HG02642 (cell line): Measurements from ENCODE around the gene F10.
"Not testable (repeated sequence)": the region's sequence is repeated elsewhere in the genome, so short reads cannot be mapped to it uniquely, and the experiment has no call there.

Experiments
- ATAC-seq: cut with Tn5 transposase; IDR thresholded peaks from one replicate; pipeline ENCODE4 v1.9.1; 2021; ENCODE audit warnings: mild to moderate bottlenecking; ENCODE audit not compliant: unreplicated experiment, poor library complexity

F10 gene

GRCh38 chr13:113098162-113098732, 24.4 kb upstream of the F10 start:
- ATAC-seq = no peak

- no peak for ATAC-seq
These were observed 23.5 kb upstream of the F10 start for GRCh38 chr13:113099142-113099541.

- not testable (repeated sequence) for ATAC-seq
These were observed 20.3 kb upstream of the F10 start for GRCh38 chr13:113102302-113102701.

- no peak for ATAC-seq
These were observed 19.9 kb upstream of the F10 start for GRCh38 chr13:113102727-113103126.

GRCh38 chr13:113103646-113104045, 19.0 kb upstream of the F10 start:
- no peak for ATAC-seq

GRCh38 chr13:113105032-113105920, 17.3 kb upstream of the F10 start, which contains the start of gene F7:
Gene F7 (plus strand): TSS chr13:113105791. CDS start chr13:113105842, 51 bp downstream.
- no peak for ATAC-seq

GRCh38 chr13:113105921-113106452, 16.6 kb upstream of the F10 start:
- no peak for ATAC-seq

- no peak for ATAC-seq
These were observed 15.8 kb upstream of the F10 start for GRCh38 chr13:113106711-113107351.

GRCh38 chr13:113108521-113108920, 14.1 kb upstream of the F10 start:
- not testable (repeated sequence) for ATAC-seq

- no peak for ATAC-seq
These were observed 13.2 kb upstream of the F10 start for GRCh38 chr13:113109151-113110047.

GRCh38 chr13:113110048-113110851, 12.3 kb upstream of the F10 start:
- ATAC-seq = no peak

GRCh38 chr13:113110852-113111315, 11.7 kb upstream of the F10 start:
- no peak for ATAC-seq

- not testable (repeated sequence) for ATAC-seq
These were observed 10.8 kb upstream of the F10 start for GRCh38 chr13:113111821-113112220.

- ATAC-seq = not testable (repeated sequence)
These were observed 10.1 kb upstream of the F10 start for GRCh38 chr13:113112475-113112874.

GRCh38 chr13:113112893-113113845, 9.4 kb upstream of the F10 start:
- no peak for ATAC-seq

- ATAC-seq = no peak
These were observed 8.7 kb upstream of the F10 start for GRCh38 chr13:113113846-113114271.

- ATAC-seq = no peak
These were observed 7.9 kb upstream of the F10 start for GRCh38 chr13:113114511-113115362.
